HK-2 (cell line): ENCODE data around the gene FUT9.
A peak's percentile ranks its signal among the peaks of the same experiment; 100 is the strongest.

Experiments
- DNase-seq: peaks from one replicate; pipeline ENCODE4 v3.0.0-alpha.2; 2018; ENCODE audit not compliant: unreplicated experiment

Gene FUT9

DNA sequence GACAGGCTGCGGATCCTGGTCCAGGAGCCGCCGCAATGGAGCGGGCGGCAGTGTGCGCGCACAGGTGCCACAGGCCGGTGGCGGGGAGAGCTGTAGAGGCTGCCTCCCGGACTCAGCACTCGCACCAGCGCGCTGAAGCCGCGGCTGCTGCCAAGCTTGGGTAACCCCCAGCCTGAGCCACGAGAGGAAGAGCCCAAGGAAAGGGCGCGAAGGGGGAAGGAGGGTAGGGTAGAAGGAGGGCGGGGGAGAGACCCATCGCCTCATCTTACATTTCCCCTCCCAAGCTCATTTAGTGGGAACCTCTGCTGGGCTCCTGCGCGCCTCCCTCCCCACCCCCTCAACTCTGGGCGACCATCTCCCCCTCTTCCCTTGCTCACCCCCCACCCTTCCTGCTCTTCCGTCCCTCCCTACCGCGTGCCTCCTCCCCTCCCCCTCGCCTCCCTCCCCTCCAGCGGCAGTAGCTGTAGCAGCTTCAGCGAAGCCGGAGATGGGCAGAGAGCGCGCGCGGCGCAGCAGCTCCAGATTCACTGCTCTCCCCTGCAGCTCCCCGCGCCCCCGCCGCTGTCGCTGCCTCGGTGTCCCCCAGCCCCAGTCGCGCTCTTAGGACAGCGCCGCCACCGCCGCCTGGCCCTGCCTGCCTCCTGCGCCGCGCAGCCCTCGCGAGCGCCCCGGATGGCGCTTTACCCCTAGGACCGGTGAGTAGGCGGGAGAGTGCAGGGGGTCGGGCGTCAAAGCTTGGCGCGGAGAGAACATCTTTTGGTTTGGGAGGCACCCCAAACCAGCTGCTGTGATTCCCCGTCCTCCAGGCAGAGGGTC is at the start of gene FUT9:
Gene FUT9 (plus strand): TSS at position 457 of the 816 bp plus-strand sequence. CDS start 187,182 bp downstream, outside the sequence.
- peak; percentile 72 for DNase-seq

DNA sequence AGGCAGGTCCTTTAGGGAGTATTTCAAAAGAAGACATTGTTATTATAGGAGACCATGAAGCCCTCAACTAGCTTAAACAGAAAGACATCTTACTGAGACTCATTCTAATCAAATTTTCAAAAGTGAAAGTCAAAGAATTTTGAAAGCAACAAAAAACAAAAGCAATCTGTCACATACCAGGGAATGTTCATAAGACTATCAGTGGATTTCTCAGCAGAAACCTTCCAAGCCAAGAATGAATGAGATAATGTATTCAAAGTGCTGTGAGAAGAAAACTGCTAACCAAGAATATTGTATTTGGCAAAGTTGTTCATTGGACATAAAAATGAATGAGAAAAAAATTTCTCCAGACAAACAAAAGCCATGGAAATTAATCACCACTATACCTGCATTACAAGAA is 48.2 kb upstream of the FUT9 start:
- DNase-seq: no peak

DNA sequence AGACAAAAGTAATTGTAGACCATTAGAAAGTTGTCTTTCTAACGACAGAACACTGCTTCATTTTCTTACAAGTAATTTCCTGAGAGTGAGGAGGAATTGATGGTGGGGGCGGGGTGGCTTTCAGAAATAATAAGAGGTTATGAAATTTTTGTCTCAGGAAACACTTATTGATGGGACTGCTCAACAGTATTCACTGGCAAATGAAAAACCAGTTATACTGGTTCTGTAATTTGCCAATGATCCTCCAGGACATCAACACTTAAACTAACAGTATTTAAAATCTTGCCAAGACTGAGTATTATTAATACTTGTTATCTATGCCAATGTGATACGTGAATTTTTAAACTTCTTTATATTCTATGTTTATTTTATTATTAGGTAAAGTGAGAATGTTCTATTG is 41.8 kb upstream of the FUT9 start:
- DNase-seq: no peak

DNA sequence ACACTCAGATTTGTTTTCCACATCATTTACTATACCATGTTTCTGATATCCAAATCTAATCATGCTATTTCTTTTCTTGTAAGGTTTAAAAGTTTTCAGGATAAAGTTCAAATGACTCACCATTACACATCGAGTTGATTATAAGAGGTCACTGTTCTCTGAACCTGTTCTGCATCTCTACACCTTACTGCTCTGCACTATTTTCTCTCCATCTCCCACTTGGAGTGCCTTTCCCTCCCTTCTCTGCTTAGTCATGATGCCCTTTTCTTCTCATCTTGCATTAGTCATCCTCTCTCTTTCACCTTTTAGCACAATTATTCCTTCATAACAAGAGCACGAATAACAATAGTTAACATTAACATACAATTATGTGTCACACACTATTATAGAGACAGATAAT is 37.5 kb upstream of the FUT9 start:
- no peak for DNase-seq

DNA sequence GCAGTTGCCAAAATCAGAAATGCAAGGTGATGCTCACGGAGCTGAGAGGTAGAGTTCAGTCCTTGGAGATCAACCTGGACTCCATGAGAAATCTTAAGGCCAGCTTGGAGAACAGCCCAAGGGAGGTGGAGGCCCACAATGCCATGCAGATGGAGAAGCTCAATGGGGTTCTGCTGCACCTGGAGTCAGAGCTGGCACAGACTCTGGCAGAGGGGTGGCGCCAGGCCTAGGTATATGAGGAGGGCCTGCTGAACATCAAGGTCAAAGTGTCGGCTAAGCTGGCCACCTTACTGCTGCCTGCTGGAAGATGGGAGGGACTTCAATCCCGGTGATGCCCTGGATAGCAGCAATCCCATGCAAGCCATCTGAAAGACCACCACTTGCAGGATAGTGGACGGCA is 23.9 kb upstream of the FUT9 start:
- no peak for DNase-seq

DNA sequence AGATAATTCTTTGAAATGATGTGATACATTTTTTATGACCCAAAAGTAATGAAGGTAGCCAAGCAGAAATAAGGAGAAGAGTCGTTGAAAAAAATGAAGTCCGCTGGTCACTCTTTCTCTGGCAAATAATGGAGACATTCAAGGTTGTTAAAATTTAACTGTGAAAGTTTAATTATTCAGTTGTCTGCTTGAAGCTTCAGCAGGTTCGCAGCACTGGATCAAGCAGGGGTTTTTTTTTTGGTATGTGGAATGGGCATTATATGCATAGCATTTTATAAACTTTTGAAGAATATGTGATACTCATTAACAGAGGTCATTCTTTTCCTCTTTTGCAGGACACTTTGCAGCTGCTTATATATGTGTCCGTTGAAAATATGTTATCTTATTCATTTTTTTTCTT is 21.6 kb upstream of the FUT9 start:
- no peak for DNase-seq

DNA sequence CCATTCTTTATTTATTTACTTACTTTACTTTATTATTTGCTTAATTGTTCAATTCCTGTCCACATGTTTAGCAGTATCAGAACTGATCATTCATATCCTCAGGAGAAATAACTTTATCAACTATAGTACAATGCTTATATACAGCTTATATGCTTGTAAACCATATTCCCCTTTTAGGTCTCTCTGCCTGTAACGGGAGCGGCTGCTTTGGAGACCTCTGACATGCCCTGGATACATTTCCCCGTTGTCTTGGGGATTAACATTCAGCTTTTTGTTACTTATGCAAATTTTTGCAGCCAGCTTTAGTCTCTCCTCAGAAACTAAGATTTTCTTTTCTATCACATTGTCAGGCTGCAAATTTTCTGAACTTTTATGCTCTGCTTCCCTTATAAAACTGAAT is 17.6 kb upstream of the FUT9 start:
- DNase-seq: no peak

DNA sequence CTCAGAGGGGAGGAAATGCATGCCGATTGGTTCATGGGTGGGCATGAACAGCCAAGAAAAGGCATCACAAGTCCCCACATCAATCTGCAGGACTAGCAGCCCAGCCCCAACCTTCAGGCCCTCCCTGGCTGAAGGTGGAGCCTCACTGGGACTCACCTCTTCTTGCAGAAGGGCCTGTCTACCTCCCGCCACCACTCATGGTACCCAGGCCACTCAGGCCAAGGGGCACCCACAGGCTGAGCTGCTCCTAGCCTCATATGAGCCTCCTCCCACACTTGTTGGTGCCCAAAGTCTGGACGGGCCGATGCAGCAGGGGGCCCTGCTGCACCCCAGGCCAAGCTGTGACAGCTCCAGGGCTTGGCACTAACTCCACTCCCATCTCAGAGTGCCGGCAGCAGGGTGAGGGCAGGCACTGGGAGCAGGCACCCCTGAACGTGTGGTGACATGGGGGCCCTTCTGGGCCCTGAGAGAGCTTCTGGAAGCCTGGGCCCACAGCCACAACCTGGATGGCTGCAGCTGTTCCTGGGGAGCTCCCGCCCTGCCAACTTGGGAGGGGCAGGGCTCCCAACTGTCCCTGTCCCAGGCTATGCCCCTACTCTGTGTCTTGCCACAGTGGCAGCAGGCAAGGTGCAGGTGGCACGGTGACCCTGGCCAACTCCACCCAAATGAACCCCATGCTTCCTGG is 13.7 kb upstream of the FUT9 start:
- DNase-seq: no peak

DNA sequence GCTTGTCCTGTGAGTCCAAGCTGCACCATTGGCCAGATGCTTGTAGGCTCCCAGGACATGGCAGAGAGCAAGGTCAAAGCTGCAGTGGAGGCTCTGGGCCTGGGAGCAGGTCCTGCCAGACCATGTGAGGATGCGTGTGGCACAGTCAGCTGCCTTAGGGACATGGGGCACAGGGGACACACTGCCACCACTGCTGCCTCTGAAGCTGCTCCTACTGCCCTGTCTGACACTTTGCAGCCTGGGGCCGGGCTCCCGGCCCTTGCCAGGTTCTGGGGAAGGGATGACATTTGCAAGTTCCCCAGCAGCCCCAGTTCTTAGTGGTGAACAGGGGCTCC is 13.2 kb upstream of the FUT9 start:
- DNase-seq: no peak

DNA sequence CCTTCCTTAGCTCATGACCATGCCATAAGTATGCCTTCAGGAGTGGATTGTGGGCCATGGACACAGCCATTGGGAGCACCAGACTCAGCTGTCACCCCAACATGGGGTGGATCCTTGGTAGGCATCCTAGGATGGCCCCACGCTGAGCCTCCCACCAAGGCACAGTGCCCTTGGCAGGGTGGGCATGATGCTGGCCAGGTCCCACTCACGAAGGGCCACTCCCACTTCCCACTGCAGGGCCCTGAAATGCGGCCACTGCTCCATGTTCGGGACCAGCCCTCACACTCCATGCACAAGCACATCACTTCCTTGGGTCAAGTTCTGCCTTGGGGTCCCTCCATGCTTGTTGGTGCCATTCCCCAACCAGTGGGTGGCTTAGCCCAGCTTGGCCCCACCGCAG is 12.9 kb upstream of the FUT9 start:
- no peak for DNase-seq

DNA sequence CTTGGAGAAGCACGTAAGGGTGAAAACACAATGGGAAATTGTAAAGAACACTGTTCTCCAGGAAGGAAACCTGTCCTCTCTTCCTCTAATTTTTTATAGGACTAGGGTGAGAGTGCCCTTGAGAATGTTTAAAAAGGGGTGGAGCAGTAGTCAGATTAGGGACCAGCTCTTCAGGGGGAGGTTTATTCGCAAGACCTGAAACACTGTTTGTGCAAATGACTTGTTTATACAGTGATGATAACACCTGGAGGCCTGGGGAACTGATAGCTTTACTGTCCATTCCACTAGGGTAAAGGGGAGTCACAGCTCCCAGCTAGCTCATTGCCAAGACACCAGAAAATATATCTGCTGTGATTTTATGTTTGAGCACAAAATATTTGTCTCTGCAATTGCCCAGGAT is 8.1 kb upstream of the FUT9 start:
- DNase-seq: no peak

DNA sequence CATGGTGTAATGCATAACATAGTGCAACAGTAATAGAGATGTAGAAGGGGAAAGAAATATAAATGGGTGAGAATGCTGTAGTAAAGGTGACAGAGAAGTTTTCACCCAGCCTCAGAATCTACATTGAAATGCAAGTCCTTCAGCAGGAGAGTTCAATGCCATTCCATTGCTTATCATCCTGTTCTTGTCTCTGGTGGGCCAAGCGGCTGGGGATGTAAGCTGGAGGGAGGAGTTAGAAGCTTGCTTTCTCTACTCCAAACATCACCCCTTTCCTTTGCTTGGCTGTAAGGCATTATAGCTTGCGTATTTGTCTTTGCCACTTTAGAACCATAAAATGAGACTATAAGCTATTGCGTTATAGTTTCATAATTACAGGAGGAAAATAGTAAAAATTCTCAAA is 2.2 kb upstream of the FUT9 start:
- no peak for DNase-seq

DNA sequence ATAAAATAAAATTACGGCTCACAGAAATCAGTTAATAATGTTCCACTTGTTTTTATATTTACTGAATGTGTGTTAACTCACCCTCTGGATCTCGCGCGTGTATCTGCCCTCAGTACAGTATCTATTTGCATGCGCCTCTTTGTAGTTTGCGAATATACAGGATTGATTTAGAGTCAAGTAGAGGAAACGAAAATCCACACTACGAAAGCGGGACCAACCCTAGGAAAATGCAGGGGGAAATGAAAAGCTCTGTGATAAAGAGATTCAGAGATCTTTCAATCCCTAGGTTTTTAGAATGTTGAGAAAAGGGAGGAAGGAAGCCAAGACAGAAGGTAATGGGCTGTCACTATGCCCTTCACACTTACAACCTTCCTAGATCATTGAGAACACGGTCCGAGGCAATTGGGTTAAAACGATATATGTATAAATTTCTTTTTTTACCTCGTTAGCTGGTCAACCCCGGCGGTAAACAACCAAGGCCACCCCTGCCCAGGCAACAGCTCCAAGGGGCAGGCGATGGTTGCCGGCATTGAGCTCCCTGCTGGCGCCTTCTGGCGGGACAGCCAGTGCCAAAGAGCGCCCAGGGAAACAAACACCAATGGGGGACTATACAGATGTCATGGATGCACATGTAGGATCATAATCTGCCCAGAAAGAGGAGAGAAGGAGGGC is 792 bp upstream of the FUT9 start:
- DNase-seq: no peak

DNA sequence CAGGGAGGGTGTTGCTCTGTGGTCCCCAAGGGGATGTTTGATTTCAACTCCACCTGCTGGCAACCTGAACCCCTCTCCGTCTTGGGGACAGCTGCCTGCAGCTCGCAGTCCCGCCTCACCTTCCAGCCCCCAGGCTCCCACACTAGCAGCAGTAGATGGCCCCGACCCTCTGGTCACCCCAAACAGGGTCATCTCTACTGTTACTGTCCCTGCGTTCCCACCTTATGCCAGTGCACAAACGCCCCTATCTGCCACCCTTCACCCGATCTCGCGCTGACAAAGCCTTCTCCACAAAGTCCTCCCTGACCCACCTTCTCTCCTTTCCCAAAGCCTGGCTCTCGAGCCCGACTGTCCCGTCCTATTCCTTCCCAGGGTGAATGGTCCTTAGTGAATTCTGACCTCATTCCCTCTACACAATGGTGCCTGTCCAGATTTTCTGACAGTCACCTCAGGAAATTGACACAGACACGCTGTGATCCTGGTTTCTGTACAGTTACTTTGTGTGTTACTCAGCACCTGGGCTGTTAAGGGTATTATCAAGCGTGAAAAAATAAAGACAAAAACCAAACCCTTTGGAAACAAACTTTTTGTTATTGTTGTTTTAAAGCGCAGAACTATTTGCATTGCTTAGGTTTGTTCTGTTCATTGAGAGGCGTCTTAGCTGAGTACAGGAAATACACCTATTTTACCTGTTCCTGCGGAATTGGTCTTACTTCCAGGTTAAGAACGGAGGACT is 728 bp downstream of the FUT9 start:
- DNase-seq: peak; percentile 23

DNA sequence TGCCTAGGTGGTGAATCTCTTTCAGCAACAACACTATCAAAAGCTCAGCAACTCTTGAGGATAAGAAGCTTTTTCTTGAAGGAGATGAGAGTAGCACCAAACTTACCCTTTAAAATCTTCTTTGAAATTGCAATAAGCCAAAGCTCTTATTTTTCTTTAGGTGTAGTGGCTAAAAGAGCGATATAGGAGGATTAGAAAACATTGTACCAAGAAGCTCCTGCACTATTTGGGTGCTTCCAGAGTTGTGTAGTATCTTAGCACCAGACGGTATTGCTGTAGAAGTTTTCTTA is 1.2 kb downstream of the FUT9 start:
- DNase-seq: no peak

DNA sequence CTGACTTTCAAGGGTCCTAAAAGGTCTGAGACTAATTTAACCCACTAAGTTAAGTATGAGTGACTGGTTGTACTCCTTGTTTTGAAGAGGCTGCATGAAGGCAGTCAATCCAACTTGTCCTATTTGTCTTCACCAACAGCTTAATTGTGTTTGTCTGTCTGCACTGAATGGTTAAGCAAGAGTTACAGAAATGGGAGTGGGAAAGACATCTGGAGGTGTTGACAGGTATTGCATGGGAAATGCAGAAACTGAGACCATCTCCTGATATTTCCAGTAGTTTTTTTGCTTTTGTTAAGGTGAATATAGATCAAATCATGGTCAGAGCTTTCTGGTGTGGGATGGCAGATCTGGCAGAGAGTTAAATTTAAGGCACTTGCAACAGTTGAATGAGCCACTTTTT is 6.5 kb downstream of the FUT9 start:
- no peak for DNase-seq

DNA sequence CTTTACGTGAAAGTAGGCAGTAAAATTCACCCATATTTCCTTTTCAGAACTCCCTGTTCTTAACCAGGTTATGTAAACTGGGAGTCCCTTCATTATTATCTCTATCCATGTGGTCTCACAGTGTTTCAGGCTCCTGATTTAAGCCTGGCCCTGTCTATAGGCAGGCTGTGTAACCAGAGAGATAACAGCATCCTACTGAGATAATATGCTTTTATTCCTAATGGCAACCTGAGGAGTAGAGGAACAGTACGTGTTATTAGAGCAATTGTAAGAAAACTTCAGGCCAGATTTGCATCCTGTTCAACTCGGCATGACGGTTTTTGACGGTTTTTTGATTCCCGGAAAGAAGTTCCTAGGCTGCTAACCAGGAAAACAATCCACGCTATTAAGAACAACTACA is 16.9 kb downstream of the FUT9 start:
- no peak for DNase-seq

DNA sequence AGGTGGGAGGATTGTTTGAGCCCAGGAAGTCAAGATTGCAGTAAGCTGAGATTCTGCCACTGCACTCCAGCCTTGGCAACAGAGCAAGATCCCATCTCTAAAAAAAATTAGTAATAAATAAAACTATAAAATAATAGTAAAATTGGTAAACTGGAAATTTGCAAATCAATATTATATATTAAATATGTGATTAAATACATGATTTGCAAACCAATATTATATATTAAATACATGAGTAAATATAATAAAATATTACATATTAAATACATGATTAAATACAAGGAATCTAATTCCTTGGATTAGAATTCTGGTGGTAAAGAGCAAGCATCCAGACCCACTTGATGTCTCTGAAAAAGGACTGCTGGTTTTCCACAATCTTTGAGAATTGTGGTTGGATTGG is 35.8 kb downstream of the FUT9 start:
- no peak for DNase-seq

DNA sequence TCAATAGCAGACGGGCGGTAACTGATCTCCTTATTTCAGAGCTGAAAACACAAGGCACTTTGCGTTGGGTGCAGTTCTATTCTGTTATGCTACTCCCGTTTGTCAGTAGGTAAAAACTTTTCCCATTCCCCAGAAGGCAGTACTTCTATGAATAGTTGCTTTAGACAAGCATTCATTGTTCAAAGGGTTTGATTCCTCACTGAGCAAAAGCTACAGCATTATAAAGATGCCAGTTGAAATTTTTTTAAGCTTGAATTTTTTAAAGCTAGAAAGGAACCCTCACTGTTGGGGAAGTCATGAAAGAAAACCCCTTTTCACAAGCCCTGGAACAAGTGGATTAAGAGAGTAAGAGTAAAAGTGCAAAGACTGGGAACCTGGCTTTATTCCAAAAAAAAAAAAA is 42.3 kb downstream of the FUT9 start:
- DNase-seq: no peak

DNA sequence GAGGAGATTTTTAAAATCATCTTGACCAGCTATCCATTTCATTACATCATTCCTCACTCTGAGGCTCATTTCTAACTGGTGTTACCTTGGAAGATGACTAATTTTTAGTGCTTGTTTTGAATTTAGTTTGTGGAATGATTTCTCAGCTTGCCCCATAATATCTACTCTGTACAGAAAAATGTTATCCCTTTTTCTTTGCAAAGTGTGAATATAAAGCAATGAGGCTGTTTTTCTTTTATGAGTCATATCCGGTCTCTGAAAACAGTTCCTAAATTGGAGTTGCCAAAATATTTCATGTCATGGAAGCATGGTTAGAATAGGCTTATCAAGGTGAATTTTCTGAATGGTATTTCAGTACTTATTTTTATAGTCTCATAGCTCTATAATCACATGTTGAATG is 43.8 kb downstream of the FUT9 start:
- no peak for DNase-seq

DNA sequence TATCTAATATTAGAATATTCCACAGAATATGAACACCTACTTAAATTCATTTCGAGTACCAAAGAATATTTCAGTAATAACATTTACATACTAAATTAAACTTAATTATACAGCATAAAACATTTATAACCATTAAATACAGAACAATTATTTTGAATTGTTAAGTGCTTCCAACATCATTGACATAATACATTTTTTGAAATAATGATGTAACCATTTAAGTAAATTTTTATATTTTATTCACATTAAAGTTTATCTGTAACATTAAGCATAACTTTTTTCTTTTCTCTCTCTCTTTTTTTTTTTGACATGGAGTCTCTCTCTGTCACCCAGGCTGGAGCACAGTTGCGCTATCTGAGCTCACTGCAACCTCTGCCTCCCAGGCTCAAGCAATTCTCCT is 44.5 kb downstream of the FUT9 start:
- no peak for DNase-seq

DNA sequence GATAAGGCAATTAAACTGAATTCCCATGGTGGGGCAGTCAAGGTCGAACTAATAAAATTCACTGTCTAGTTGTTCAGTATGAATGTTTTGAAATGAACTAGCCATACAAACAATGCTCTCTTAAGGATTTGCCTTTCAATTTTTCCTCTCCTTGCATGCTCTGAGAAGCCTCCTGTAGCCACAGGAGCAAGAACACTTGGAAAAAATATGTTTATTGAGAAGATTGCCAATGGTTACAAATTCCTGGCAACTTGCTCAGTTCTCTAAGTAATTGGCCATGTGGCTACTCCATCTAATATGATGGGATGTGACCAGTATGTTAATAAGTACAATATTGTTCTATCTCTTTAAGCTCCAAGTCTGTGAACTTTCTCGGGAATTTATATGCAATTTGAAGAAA is 49.4 kb downstream of the FUT9 start:
- DNase-seq: no peak

DNA sequence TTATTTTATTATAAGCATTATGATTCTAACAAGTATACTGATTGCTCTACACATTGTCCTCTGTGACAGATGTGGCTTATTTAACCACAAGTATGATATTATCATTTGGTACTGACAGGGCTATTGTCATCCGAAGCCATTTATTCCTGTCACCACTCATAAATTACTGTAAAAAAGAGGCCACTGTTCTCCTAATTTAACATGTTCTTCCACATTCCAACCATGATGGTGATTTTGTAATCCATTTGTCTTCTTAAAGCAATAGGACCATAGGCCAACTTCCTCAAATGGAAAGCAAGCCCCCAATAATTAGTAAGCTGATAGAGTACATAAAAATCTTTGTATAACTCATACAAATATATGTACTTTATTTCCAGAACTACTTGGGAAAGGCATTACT is 50.6 kb downstream of the FUT9 start:
- DNase-seq: no peak
